Esophagus squamous epithelium (tissue), 5 donors: Measurements from ENCODE around the gene KIF1A. TPM values are rescaled to one million over a fixed set of nuclear protein-coding genes. Genes with fewer than 3 reads are reported as not detected.

Source experiments
- DNase-seq: peaks from one replicate; lab custom pipeline; 2025; lab: John Stamatoyannopoulos, UW
- H3K27ac ChIP-seq, 4 donors: fragments of 200-600 bp; sonication (generic); one replicate each; pipeline ENCODE4 v1.5.1; 2016 to 2019; ENCODE audit warnings: mild to moderate bottlenecking in 1 of 4
- H3K27me3 ChIP-seq, 4 donors: fragments of 200-600 bp; sonication (generic); 1 replicate in 3 of 4; 2 replicates in 1 of 4; pipeline versions ENCODE4 v1.5.1 to v1.6.0; 2017 to 2021; ENCODE audit warnings: antibody characterized with exemption in 1 of 4
- H3K36me3 ChIP-seq, 3 donors: fragments of 200-600 bp; sonication (generic); one replicate each; pipeline ENCODE4 v1.5.1; 2016 to 2019
- H3K4me1 ChIP-seq, 3 donors: fragments of 200-600 bp; sonication (generic); one replicate each; pipeline ENCODE4 v1.5.1; 2017 to 2019
- H3K4me3 ChIP-seq, 4 donors: fragments of 200-600 bp; sonication (generic); 1 replicate in 3 of 4; 2 replicates in 1 of 4; pipeline ENCODE4 v1.5.1; 2016 to 2019; ENCODE audit warnings: mild to moderate bottlenecking in 2 of 4, moderate library complexity in 1 of 4
- H3K9me3 ChIP-seq, 3 donors: fragments of 200-600 bp; sonication (generic); one replicate each; pipeline ENCODE4 v1.5.1; 2016 to 2019
- CTCF ChIP-seq, 6 experiments: fragments of 450-650 bp in 4 of 6; fragments of 200-600 bp in 2 of 6; sonication (generic) in 2 of 6; IDR thresholded peaks; one replicate each; pipeline ENCODE4 v1.5.1; 2016 to 2019; ENCODE audit warnings: antibody characterized with exemption in 6 of 6, mild to moderate bottlenecking in 4 of 6, moderate library complexity in 4 of 6
- POLR2A ChIP-seq, 4 donors: fragments of 450-650 bp; IDR thresholded peaks; one replicate each; pipeline ENCODE4 v1.6.1; 2017; ENCODE audit warnings: antibody characterized with exemption in 4 of 4, mild to moderate bottlenecking in 4 of 4, moderate library complexity in 3 of 4
- WGBS, 2 donors: methylation state at CpG; one replicate each; pipeline ENCODE4 v1.1.5; 2018; 5-methylcytosine and 5-hydroxymethylcytosine counted together
- intact Hi-C: fragments of 100-400 bp; cut with DNase I; formaldehyde crosslinking; loops from one replicate; pipeline ENCODE4 v1.15.0; 2022
- total RNA-seq, 4 donors: library from RNA; depleted of rRNA; stranded (reverse); fragments of >200 nt; gene quantifications; one replicate each; pipeline ENCODE4 v1.1.0, GENCODE V29; 2016
- donor health status: DM: yes; HTN: yes; CAD: no.

The KIF1A gene
- total RNA-seq, 4 donors from 2014 or later, result 0.15 TPM; not detected in 3

DNA sequence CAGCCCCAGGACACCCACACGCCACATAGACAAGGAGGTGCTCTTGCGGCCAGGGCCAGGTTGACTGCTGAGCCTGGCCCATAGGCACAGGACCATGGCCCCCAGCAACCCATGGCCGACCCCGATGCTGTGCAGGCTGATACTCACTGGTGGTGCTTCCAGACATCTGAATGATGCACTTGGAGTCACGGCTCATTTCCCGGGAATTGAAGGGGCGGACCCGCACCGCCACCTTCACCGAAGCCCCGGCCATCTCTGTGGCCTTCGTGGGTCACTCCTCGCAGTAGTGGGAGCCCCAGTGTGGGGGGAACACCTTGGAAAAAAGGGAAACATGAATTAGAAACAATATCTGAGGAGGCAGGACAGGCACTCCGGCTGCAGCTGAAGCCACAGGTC lies 22.5 kb downstream of the KIF1A start:
- no peak for DNase-seq
- Histone ChIP-seq H3K4me3 (no peak overlapping the region), H3K36me3 (no peaks in the 10 kb centered on the region), H3K9me3 (no peaks in the 10 kb centered on the region), H3K4me1 (peaks cover 0 to 4% (median 0%) of the 10 kb centered on the region in 3 donors), H3K27me3 (peaks cover 0 to 80% (median 0%) of the 10 kb centered on the region in 4 donors), H3K27ac (no peak overlapping the region)
- intact Hi-C loops, result no loop called here
- WGBS, 2 donors, result 80 to 93% methylated on average over 6 to 14 of the region's 14 CpGs
- TF ChIP-seq CTCF (IDR thresholded peaks at IDR 0.05) (no peak), POLR2A (IDR thresholded peaks at IDR 0.05) (no peak)

DNA sequence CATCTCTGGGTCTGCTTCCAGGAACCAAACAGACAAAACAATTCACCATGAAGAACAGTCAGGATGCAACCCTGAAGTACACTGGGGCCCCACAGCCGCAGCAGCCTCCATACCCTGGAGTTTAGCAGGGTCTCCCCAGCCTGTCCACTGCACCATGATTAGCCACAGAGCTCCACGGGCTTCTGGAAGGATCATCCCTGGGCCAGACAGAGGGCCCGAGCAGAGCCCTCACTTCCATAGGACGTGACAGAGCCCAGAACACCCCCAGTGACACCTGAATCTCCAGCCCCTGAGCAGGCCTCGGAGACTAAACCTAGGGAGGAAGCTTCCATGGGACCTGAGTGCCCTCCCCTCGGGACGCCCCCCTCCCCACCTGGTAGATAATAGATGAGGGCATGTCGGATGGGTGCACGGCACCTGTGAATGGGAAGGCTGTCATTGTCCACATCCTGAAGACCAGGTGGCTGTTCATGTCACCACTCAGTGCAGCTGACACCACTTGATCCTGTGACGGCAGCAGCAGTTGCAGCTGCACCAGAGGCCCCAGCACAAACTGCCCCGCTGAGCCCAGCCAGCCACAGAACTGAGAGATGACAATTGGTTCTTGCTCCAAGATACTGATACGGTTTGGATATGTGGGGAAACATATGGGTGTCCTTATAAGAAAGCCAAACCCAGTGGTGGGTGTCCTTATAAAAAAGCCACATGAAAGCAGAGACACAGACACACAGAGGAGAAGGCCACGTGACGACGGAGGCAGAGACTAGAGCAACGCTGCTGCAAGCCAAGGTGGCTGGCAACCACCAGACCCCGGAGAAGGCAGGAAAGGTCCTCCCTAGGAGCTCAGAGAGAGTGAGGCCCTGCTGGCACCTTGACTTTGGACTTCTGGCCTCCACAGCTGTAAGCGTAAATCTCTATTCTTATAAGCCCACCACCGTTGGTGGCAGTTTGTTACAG lies 23.2 kb downstream of the KIF1A start:
- DNase-seq, result no peak
- TF ChIP-seq POLR2A (IDR thresholded peaks at IDR 0.05) (no peak), CTCF (IDR thresholded peaks at IDR 0.05) (no peak)
- peaks cover 0 to 4% (median 0%) of the 10 kb centered on the region in 3 donors for H3K4me1 ChIP-seq
- 81 to 87% methylated on average over 10 to 12 of the region's 19 CpGs for WGBS, 2 donors
- peaks cover 0 to 76% (median 0%) of the 10 kb centered on the region in 4 donors for H3K27me3 ChIP-seq
- intact Hi-C loops, result no loop called here
- H3K9me3 ChIP-seq, result no peaks in the 10 kb centered on the region
- H3K4me3 ChIP-seq, result no peak overlapping the region
- no peaks in the 10 kb centered on the region for H3K36me3 ChIP-seq
- no peak overlapping the region for H3K27ac ChIP-seq

GRCh38 chr2:240795916-240796510 lies 24.0 kb downstream of the KIF1A start:
- Histone ChIP-seq H3K4me1 (peaks cover 0 to 4% (median 0%) of the 10 kb centered on the region in 3 donors), H3K36me3 (no peaks in the 10 kb centered on the region), H3K27me3 (peaks cover 0 to 68% (median 0%) of the 10 kb centered on the region in 4 donors), H3K9me3 (no peaks in the 10 kb centered on the region), H3K27ac (no peak overlapping the region), H3K4me3 (no peak overlapping the region)
- no peak for DNase-seq
- TF ChIP-seq CTCF (IDR thresholded peaks at IDR 0.05), result no peak
- TF ChIP-seq POLR2A (IDR thresholded peaks at IDR 0.05), result no peak
- intact Hi-C loops, result no loop called here
- WGBS, 2 donors, result 80 to 81% methylated on average over 5 to 19 of the region's 21 CpGs

DNA sequence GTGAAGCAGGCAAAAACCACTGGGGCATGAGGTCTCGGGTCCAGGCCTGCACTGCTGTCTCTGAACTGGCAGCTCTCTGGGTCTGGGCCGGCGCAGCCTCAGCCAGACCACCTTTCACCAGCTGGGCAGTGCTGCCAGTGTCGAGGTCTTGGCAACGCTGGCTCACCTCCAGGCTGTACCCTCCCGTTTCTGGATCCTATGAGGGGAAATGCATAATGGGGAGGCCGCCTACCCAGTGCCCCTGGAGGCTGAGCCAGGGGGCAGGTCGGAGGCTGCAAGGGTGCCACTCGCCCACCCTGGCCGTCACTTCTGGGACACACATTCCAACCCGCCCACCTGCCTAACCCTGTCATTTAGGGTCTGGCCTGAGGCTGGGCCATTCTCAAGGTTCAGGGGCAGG lies 24.6 kb downstream of the KIF1A start:
- H3K4me3 ChIP-seq, result no peak overlapping the region
- DNase-seq, result no peak
- no peaks in the 10 kb centered on the region for H3K36me3 ChIP-seq
- TF ChIP-seq POLR2A (IDR thresholded peaks at IDR 0.05) (no peak), CTCF (IDR thresholded peaks at IDR 0.05) (no peak)
- intact Hi-C loops, result no loop called here
- 73 to 87% methylated on average over 3 to 5 of the region's 11 CpGs for WGBS, 2 donors
- H3K27ac ChIP-seq, result no peak overlapping the region
- H3K27me3 ChIP-seq, result peaks cover 0 to 63% (median 0%) of the 10 kb centered on the region in 4 donors
- peaks cover 0 to 4% (median 0%) of the 10 kb centered on the region in 3 donors for H3K4me1 ChIP-seq
- no peaks in the 10 kb centered on the region for H3K9me3 ChIP-seq
